SK-N-SH treated with all-trans-retinoic acid at 6 μM for 48 hours (cell line): ENCODE results near the gene GNMT.

Source experiments
- GLIS3 ChIP-seq: fragments of 250-450 bp; sonication (Bioruptor Pico); IDR thresholded peaks from 2 replicates; pipeline ENCODE4 v1.5.0; 2020; ENCODE audit warnings: mild to moderate bottlenecking, moderate library complexity
- ISL1 ChIP-seq: fragments of 250-450 bp; sonication (Bioruptor Pico); IDR thresholded peaks from 2 replicates; pipeline ENCODE4 v2.1.2; 2022; ENCODE audit warnings: mild to moderate bottlenecking, moderate library complexity
- PPARA ChIP-seq: fragments of 250-450 bp; sonication (Bioruptor Pico); IDR thresholded peaks from 2 replicates; pipeline ENCODE4 v1.5.0; 2020; ENCODE audit warnings: mild to moderate bottlenecking, borderline replicate concordance
- ZFP3 ChIP-seq: fragments of 250-450 bp; sonication (Bioruptor Pico); IDR thresholded peaks from 2 replicates; pipeline ENCODE4 v1.5.0; 2020; ENCODE audit warnings: mild to moderate bottlenecking, moderate library complexity
- ZNF565 ChIP-seq: fragments of 450-650 bp; formaldehyde crosslinking; conservative IDR thresholded peaks from 2 replicates; pipeline ENCODE4 v1.5.0; 2020; ENCODE audit warnings: low read depth, mild to moderate bottlenecking, moderate library complexity
- TF ChIP-seq, protein P1 (sequence below): fragments of 250-450 bp; sonication (Bioruptor Pico); IDR thresholded peaks from 2 replicates; pipeline ENCODE4 v1.5.0; 2020; ENCODE audit warnings: mild to moderate bottlenecking, moderate library complexity
- TF ChIP-seq, protein P2 (sequence below): fragments of 250-450 bp; sonication (Bioruptor Pico); IDR thresholded peaks from 2 replicates; pipeline ENCODE4 v1.8.0; 2021; ENCODE audit warnings: low read depth, mild to moderate bottlenecking, moderate library complexity, borderline replicate concordance
- TF ChIP-seq, protein P3 (sequence below): fragments of 250-450 bp; sonication (Bioruptor Pico); IDR thresholded peaks from 2 replicates; pipeline ENCODE4 v1.5.1; 2020; ENCODE audit warnings: low read depth, mild to moderate bottlenecking, moderate library complexity
- TF ChIP-seq, protein P4 (sequence below): fragments of 250-450 bp; sonication (Bioruptor Pico); IDR thresholded peaks from 2 replicates; pipeline ENCODE4 v1.5.1; 2021; ENCODE audit warnings: mild to moderate bottlenecking, moderate library complexity

DNA sequence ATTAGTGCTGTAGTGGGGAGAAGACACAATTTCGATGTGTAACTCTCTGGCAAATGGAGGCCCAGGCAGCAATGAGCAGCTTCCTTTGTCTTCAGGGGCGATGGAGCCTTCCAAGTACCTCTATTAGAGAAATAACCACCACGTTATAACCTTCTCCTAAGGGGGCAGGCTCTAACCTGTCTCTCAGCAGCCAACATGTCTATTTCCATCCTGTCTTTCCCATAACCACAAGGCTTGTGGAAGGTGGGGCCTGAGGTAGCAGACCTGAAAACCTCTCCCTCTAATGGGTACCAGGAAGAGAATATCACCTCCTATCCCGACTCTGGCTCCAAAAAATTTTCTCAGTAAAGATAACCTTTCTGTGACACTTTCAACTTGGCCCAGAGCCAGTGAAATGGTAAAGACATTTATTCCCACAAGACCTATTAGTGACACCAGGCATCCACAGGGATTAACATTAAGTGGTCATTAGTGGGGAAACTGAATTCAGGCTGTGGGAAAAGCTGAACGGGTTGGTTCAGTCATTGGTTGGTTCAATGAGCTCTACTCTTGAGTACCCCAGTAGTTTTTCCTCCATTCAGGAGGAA, 14.5 kb downstream of the GNMT start:
- TF ChIP-seq, protein P1, sequence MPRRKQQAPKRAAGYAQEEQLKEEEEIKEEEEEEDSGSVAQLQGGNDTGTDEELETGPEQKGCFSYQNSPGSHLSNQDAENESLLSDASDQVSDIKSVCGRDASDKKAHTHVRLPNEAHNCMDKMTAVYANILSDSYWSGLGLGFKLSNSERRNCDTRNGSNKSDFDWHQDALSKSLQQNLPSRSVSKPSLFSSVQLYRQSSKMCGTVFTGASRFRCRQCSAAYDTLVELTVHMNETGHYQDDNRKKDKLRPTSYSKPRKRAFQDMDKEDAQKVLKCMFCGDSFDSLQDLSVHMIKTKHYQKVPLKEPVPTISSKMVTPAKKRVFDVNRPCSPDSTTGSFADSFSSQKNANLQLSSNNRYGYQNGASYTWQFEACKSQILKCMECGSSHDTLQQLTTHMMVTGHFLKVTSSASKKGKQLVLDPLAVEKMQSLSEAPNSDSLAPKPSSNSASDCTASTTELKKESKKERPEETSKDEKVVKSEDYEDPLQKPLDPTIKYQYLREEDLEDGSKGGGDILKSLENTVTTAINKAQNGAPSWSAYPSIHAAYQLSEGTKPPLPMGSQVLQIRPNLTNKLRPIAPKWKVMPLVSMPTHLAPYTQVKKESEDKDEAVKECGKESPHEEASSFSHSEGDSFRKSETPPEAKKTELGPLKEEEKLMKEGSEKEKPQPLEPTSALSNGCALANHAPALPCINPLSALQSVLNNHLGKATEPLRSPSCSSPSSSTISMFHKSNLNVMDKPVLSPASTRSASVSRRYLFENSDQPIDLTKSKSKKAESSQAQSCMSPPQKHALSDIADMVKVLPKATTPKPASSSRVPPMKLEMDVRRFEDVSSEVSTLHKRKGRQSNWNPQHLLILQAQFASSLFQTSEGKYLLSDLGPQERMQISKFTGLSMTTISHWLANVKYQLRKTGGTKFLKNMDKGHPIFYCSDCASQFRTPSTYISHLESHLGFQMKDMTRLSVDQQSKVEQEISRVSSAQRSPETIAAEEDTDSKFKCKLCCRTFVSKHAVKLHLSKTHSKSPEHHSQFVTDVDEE (CRISPR knock-in tag) = no peak
- TF ChIP-seq ZFP3 (CRISPR knock-in tag) (no peak), ISL1 (CRISPR knock-in tag) (no peak), GLIS3 (no peak), ZNF565 (CRISPR knock-in tag) (no peak), PPARA (CRISPR knock-in tag) (no peak)
- TF ChIP-seq, protein P2, sequence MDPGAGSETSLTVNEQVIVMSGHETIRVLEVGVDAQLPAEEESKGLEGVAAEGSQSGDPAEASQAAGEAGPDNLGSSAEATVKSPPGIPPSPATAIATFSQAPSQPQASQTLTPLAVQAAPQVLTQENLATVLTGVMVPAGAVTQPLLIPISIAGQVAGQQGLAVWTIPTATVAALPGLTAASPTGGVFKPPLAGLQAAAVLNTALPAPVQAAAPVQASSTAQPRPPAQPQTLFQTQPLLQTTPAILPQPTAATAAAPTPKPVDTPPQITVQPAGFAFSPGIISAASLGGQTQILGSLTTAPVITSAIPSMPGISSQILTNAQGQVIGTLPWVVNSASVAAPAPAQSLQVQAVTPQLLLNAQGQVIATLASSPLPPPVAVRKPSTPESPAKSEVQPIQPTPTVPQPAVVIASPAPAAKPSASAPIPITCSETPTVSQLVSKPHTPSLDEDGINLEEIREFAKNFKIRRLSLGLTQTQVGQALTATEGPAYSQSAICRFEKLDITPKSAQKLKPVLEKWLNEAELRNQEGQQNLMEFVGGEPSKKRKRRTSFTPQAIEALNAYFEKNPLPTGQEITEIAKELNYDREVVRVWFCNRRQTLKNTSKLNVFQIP (CRISPR knock-in tag) = no peak
- TF ChIP-seq, protein P3, sequence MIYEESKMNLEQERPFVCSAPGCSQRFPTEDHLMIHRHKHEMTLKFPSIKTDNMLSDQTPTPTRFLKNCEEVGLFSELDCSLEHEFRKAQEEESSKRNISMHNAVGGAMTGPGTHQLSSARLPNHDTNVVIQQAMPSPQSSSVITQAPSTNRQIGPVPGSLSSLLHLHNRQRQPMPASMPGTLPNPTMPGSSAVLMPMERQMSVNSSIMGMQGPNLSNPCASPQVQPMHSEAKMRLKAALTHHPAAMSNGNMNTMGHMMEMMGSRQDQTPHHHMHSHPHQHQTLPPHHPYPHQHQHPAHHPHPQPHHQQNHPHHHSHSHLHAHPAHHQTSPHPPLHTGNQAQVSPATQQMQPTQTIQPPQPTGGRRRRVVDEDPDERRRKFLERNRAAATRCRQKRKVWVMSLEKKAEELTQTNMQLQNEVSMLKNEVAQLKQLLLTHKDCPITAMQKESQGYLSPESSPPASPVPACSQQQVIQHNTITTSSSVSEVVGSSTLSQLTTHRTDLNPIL (CRISPR knock-in tag) = no peak
- TF ChIP-seq, protein P4, sequence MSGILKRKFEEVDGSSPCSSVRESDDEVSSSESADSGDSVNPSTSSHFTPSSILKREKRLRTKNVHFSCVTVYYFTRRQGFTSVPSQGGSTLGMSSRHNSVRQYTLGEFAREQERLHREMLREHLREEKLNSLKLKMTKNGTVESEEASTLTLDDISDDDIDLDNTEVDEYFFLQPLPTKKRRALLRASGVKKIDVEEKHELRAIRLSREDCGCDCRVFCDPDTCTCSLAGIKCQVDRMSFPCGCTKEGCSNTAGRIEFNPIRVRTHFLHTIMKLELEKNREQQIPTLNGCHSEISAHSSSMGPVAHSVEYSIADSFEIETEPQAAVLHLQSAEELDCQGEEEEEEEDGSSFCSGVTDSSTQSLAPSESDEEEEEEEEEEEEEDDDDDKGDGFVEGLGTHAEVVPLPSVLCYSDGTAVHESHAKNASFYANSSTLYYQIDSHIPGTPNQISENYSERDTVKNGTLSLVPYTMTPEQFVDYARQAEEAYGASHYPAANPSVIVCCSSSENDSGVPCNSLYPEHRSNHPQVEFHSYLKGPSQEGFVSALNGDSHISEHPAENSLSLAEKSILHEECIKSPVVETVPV = no peak
